Activated gamma-delta T cell treated with Interleukin-2 at 50 U/mL for 16 hours (primary cell): Measurements from ENCODE around the gene IFITM2.
A peak's percentile ranks its signal among the peaks of the same experiment; 100 is the strongest.
"Not testable (repeated sequence)": the region's sequence is repeated elsewhere in the genome, so short reads cannot be mapped to it uniquely, and the experiment has no call there.

Source experiments
- DNase-seq: peaks from one replicate; pipeline ENCODE4 v3.0.0-alpha.2; 2020

IFITM2 gene

GRCh38 chr11:349270-349954, 41.8 kb downstream of the IFITM2 start:
- DNase-seq, result not testable (repeated sequence)

GRCh38 chr11:350033-350722, 42.6 kb downstream of the IFITM2 start:
- not testable (repeated sequence) for DNase-seq

GRCh38 chr11:350723-351255, 43.2 kb downstream of the IFITM2 start:
- DNase-seq, result no peak

GRCh38 chr11:351411-351810, 43.8 kb downstream of the IFITM2 start:
- DNase-seq, result no peak

GRCh38 chr11:352456-353031, 44.9 kb downstream of the IFITM2 start:
- DNase-seq, result no peak

GRCh38 chr11:353179-353873, 45.7 kb downstream of the IFITM2 start:
- no peak for DNase-seq

- DNase-seq, result peak; percentile 84
These were observed 48.2 kb downstream of the IFITM2 start for GRCh38 chr11:355581-356458.

GRCh38 chr11:356610-357009, 49.0 kb downstream of the IFITM2 start:
- no peak for DNase-seq

GRCh38 chr11:357582-357981, 50.0 kb downstream of the IFITM2 start:
- no peak for DNase-seq

- DNase-seq, result no peak
These were observed 50.6 kb downstream of the IFITM2 start for GRCh38 chr11:358129-358800.
